ENCODE results near the gene ZNF768. TPM values are rescaled to one million over a fixed set of nuclear protein-coding genes. Genes with fewer than 3 reads are reported as not detected.
"Not testable (repeated sequence)": the region's sequence is repeated elsewhere in the genome, so short reads cannot be mapped to it uniquely, and the experiment has no call there.

ZNF768 gene
- total RNA-seq, 1 experiment from 2014 or later: 59.7 TPM

DNA sequence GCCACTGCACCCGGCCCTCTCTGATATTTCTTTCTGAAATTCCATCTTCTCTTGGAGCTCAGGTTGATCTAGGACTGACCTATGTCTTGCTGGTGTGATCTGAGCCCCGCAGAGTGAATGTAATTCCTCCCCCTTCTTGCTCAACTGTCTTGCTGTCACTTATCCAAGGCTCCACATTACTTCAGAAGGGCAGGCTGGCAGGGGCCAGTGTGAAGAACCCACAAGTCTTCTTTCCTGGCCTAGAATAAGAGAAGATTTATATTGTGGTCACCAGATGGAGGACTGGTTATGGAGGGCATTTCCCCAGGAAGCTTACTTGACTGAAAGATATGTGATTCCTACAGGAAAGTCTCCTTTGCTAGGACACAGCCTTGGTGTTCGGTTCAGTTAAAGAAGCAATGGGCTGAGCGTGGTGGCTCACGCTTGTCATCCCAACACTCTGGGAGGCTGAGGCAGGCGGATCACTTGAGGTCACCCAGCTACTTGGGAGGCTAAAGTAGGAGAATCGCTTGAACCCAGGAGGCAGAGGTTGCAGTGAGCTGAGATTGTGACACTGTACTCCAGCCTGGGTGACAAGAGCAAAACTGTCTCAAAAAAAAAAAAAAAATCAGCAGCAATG, 40.4 kb downstream of the ZNF768 start:
- no peaks in the 10 kb centered on the region for H3K36me3 ChIP-seq
- H3K4me1 ChIP-seq: no peaks in the 10 kb centered on the region
- no peaks in the 10 kb centered on the region for H3K9me3 ChIP-seq (replicated peaks)
- H3K4me3 ChIP-seq: no peak overlapping the region
- H3K27ac ChIP-seq: no peak overlapping the region
- no peaks in the 10 kb centered on the region for H3K27me3 ChIP-seq
- no peak for DNase-seq

DNA sequence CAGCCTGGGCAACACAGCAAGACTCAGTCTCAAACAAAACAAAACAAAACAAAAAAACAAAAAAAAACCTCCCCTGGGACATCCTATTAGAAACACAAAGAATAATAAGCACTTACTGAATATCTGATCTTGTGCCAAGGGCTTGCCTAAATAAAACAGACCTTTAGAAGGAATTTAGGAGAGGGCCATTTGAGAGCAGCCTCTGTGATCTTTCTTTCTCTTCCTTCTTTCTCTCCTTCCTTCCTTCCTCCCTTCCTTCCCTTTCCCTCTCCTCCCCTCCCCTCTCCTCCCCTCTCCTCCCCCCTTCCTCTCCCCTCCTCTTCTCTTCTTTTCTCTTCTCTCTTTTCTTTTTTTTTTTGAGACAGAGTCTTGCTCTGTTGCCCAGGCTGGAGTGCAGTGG, 41.5 kb downstream of the ZNF768 start:
- no peaks in the 10 kb centered on the region for H3K36me3 ChIP-seq
- H3K4me1 ChIP-seq: no peaks in the 10 kb centered on the region
- H3K27me3 ChIP-seq: no peaks in the 10 kb centered on the region
- no peak for DNase-seq
- no peak overlapping the region for H3K4me3 ChIP-seq
- no peak overlapping the region for H3K27ac ChIP-seq
- no peaks in the 10 kb centered on the region for H3K9me3 ChIP-seq (replicated peaks)

DNA sequence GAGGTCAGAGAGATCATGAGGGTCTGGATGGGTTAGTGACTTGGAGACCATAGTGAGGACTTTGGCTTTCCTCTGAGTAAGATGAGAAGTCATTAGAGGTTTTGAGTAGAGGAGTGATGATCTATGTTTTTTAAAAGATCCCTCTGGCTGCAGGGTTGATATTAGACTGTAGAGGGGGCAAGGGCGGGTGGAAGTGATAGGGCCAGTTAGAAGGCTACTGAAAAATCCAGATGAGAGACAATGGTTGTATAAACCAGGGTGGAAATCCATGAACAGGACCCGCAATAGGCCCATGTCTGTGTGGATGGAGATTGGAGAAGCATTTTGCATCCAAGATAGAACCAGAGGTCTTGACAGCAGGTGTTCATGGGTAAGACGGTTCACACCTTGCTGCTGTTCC, 44.0 kb downstream of the ZNF768 start:
- no peaks in the 10 kb centered on the region for H3K36me3 ChIP-seq

DNA sequence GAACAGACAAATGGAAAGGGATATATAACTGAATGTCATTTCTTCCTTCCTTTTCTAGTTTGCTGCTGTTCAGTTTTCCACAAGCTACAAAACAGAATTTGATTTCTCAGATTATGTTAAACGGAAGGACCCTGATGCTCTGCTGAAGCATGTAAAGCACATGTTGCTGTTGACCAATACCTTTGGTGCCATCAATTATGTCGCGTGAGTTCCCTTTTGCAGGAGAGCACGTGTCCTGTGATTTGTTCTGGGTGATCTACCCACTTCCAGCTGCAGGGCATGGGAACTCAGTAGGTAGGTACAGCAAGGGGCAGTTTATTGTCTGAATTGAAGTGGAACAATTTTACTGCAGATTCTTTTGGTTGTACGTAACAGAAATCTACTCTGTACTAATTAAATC, 45.0 kb downstream of the ZNF768 start:
- no peak overlapping the region for H3K4me3 ChIP-seq
- no peak overlapping the region for H3K27ac ChIP-seq
- DNase-seq: no peak
- no peaks in the 10 kb centered on the region for H3K27me3 ChIP-seq
- H3K9me3 ChIP-seq (replicated peaks): no peaks in the 10 kb centered on the region
- no peaks in the 10 kb centered on the region for H3K4me1 ChIP-seq
- no peaks in the 10 kb centered on the region for H3K36me3 ChIP-seq

More for the DNA sequence above, 44.0 kb downstream of the ZNF768 start:
- Histone ChIP-seq H3K4me1 (no peaks in the 10 kb centered on the region), H3K4me3 (no peak overlapping the region), H3K27ac (no peak overlapping the region), H3K9me3 (replicated peaks) (no peaks in the 10 kb centered on the region), H3K27me3 (no peaks in the 10 kb centered on the region)
- DNase-seq: no peak

GRCh38 chr16:30478766-30479478, 47.4 kb downstream of the ZNF768 start:
- H3K27me3 ChIP-seq: no peaks in the 10 kb centered on the region
- H3K4me1 ChIP-seq: no peaks in the 10 kb centered on the region
- H3K9me3 ChIP-seq (replicated peaks): no peaks in the 10 kb centered on the region
- no peaks in the 10 kb centered on the region for H3K36me3 ChIP-seq
- no peak overlapping the region for H3K4me3 ChIP-seq
- no peak for DNase-seq
- H3K27ac ChIP-seq: no peak overlapping the region

- not testable (repeated sequence) for H3K27me3 ChIP-seq; H3K4me3 ChIP-seq; H3K27ac ChIP-seq; H3K36me3 ChIP-seq; H3K4me1 ChIP-seq; DNase-seq; H3K9me3 ChIP-seq (replicated peaks)
Measured at GRCh38 chr16:30477773-30478172, 48.6 kb downstream of the ZNF768 start.

GRCh38 chr16:30476991-30477390, 49.4 kb downstream of the ZNF768 start:
- no peak overlapping the region for H3K4me3 ChIP-seq
- DNase-seq: no peak
- H3K9me3 ChIP-seq (replicated peaks): no peaks in the 10 kb centered on the region
- no peaks in the 10 kb centered on the region for H3K4me1 ChIP-seq
- H3K27ac ChIP-seq: no peak overlapping the region
- no peaks in the 10 kb centered on the region; the same call in 1 of the 2 replicates for H3K27me3 ChIP-seq
- no peaks in the 10 kb centered on the region for H3K36me3 ChIP-seq

GRCh38 chr16:30474684-30475083, 51.7 kb downstream of the ZNF768 start:
- no peaks in the 10 kb centered on the region for H3K9me3 ChIP-seq (replicated peaks)
- H3K36me3 ChIP-seq: no peaks in the 10 kb centered on the region
- H3K4me3 ChIP-seq: no peak overlapping the region
- no peak overlapping the region for H3K27ac ChIP-seq
- no peaks in the 10 kb centered on the region for H3K4me1 ChIP-seq
- DNase-seq: no peak
- no peaks in the 10 kb centered on the region; the same call in 1 of the 2 replicates for H3K27me3 ChIP-seq

DNA sequence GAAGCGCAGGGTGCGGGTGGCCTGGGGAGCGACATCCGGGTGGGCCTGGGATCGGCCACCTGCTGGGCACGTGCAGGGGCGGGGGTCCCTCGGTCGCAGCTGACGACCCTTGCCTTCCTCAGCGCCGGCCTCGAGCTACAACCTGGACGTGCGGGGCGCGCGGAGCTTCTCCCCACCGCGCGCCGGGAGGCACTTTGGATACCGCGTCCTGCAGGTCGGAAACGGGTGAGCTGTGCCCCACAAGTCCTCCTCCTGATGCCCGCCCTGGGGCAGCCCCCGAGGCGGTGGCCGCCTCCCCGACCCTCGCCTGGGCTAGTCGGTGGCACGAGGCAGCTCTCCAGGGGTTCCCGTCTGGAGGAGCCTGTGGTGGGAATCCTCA, 52.3 kb downstream of the ZNF768 start:
- Histone ChIP-seq H3K9me3 (replicated peaks) (no peaks in the 10 kb centered on the region), H3K4me1 (no peaks in the 10 kb centered on the region), H3K27ac (no peak overlapping the region), H3K36me3 (no peaks in the 10 kb centered on the region), H3K27me3 (no peaks in the 10 kb centered on the region; the same call in 1 of the 2 replicates), H3K4me3 (no peak overlapping the region)
- no peak for DNase-seq

Other genes with a start within 250 kb of the ZNF768 start
- 52.2 and 52.3 TPM in 2 replicates for gene CD2BP2, start 171.3 kb downstream of the ZNF768 start, total RNA-seq (2014; rRNA removed; shearing (Covaris generic))
- gene TBC1D10B, start 156.1 kb downstream of the ZNF768 start, total RNA-seq (2014; rRNA removed; shearing (Covaris generic)): 33.7 and 36.0 TPM in 2 replicates
- gene MYL11, start 151.8 kb downstream of the ZNF768 start, total RNA-seq (2014; rRNA removed; shearing (Covaris generic)): 10.8 and 13.1 TPM in 2 replicates
- 0.23 and 0.45 TPM in 2 replicates for gene SEPTIN1, start 144.0 kb downstream of the ZNF768 start, total RNA-seq (2014; rRNA removed; shearing (Covaris generic))
- gene ZNF48, start 131.1 kb downstream of the ZNF768 start, total RNA-seq (2014; rRNA removed; shearing (Covaris generic)): 9.3 and 10.1 TPM in 2 replicates
- gene ZNF771, start 119.0 kb downstream of the ZNF768 start, total RNA-seq (2014; rRNA removed; shearing (Covaris generic)): 10.4 and 14.0 TPM in 2 replicates
- 80.0 and 88.5 TPM in 2 replicates for gene DCTPP1, start 96.5 kb downstream of the ZNF768 start, total RNA-seq (2014; rRNA removed; shearing (Covaris generic))
- 18.2 and 22.9 TPM in 2 replicates for gene SEPHS2, start 80.7 kb downstream of the ZNF768 start, total RNA-seq (2014; rRNA removed; shearing (Covaris generic))
- not detected in 2 replicates for gene ITGAL, start 53.8 kb downstream of the ZNF768 start, total RNA-seq (2014; rRNA removed; shearing (Covaris generic))
- gene ZNF747, start 8.3 kb upstream of the ZNF768 start, total RNA-seq (2014; rRNA removed; shearing (Covaris generic)): 11.2 and 12.0 TPM in 2 replicates
- gene ZNF764, start 31.8 kb upstream of the ZNF768 start, total RNA-seq (2014; rRNA removed; shearing (Covaris generic)): 10.7 and 11.3 TPM in 2 replicates
- gene ZNF688, start 45.1 kb upstream of the ZNF768 start, total RNA-seq (2014; rRNA removed; shearing (Covaris generic)): 4.2 and 4.3 TPM in 2 replicates
- 13.1 and 18.2 TPM in 2 replicates for gene ZNF785, start 59.1 kb upstream of the ZNF768 start, total RNA-seq (2014; rRNA removed; shearing (Covaris generic))
- gene ZNF689, start 83.8 kb upstream of the ZNF768 start, total RNA-seq (2014; rRNA removed; shearing (Covaris generic)): 15.6 and 16.4 TPM in 2 replicates
- gene PRR14, start 124.4 kb upstream of the ZNF768 start, total RNA-seq (2014; rRNA removed; shearing (Covaris generic)): 10.5 and 12.7 TPM in 2 replicates
- gene FBRS, start 131.9 kb upstream of the ZNF768 start, total RNA-seq (2014; rRNA removed; shearing (Covaris generic)): 17.6 and 21.1 TPM in 2 replicates
- 19.3 and 22.0 TPM in 2 replicates for gene SRCAP, start 172.6 kb upstream of the ZNF768 start, total RNA-seq (2014; rRNA removed; shearing (Covaris generic))
- gene PHKG2, start 221.9 kb upstream of the ZNF768 start, total RNA-seq (2014; rRNA removed; shearing (Covaris generic)): 26.3 and 26.4 TPM in 2 replicates
- 4.1 and 4.2 TPM in 2 replicates for gene CFAP119, start 235.5 kb upstream of the ZNF768 start, total RNA-seq (2014; rRNA removed; shearing (Covaris generic))
- 120 and 124 TPM in 2 replicates for gene RNF40, start 235.8 kb upstream of the ZNF768 start, total RNA-seq (2014; rRNA removed; shearing (Covaris generic))

All from SJCRH30 (cell line).